Stimulated activated CD8-positive, alpha-beta memory T cell treated with anti-CD3 and anti-CD28 coated beads, Interleukin-4, amount 100 ng/mL, for 4 hours (primary cell): Measurements from ENCODE around the gene STX19.
A peak's percentile ranks its signal among the peaks of the same experiment; 100 is the strongest.
"Not testable (repeated sequence)": the region's sequence is repeated elsewhere in the genome, so short reads cannot be mapped to it uniquely, and the experiment has no call there.

Experiments used
- DNase-seq, 2 donors: peaks; one replicate each; pipeline ENCODE4 v3.0.0-alpha.2; 2020; ENCODE audit warnings: low read depth in 2 of 2, low spot score in 1 of 2

STX19 gene

DNA sequence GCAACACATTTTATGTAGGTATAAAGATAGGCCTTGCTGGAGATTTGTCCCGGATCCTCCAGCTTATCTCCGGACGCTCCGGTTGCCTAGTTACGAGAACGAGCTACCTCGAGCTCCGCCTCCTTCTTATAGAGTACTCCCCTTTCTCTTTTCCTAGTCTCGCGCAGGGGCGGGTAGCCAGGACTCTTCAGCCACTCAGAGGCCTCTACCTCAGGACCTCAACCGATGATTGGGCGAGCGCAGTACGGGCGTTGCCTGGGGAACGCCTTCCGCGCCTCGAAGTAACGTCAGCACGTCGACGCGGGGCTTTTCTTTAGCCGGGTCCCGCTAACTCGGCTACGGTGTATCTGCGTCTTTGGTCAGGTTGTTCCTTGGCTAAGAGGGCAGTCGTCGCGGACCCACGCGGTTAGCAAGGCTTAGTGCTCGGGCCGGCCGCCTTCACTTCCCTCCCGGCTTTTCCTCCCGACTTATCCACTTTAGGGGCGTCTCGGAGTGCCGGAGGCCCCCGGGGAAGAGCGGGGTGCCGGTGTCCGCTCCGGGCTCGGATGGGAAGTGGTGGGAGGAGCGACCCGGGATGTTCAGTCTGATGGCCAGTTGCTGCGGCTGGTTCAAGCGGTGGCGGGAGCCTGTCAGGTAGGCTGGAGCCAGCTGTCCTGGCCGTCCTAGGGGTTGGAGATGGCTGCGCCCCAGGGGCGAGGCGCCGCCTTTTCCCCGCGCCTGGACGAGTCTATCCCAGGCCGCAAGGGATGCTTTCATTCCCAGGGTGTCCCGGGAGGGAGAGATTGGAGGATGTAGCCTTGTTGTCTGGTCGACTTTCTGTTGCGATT is 48.3 kb downstream of the STX19 start, which contains the start of gene ARL13B:
Gene ARL13B, plus strand, starts transcription at position 306 of the 827 bp plus-strand sequence. Its CDS starts 269 bp downstream, at position 575.
- peak; percentile 85 to 90 for DNase-seq

GRCh38 chr3:93973131-93974126 is 55.0 kb downstream of the STX19 start, which contains the start of gene PROS1:
PROS1 (minus strand) TSS chr3:93973896; CDS start chr3:93973749, 147 bp downstream.
- DNase-seq: no peak

DNA sequence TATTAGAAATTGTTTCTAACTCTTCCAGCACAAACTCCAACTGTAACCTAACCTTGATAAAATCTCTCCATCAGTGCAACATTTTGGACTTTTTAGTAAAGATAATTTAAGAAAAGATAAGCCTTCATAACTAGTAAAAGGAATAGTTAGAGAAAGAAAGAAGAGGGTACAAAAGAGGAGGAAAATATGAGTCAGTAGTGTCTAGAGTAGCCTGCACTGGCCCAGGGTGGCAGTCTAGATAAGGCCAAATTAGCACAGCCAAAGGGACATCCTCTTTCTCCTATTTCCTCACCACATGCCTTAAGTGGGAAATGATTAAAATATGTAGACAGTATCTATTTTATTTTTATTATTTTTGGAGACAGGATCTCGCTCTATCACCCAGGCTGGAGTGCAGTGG is 58.4 kb downstream of the STX19 start:
- no peak for DNase-seq

GRCh38 chr3:93969443-93969842 is 59.0 kb downstream of the STX19 start:
- no peak for DNase-seq

- DNase-seq: not testable (repeated sequence)
Measured at GRCh38 chr3:93965106-93965505, 63.3 kb downstream of the STX19 start.
